Kidney epithelial cell (primary cell): ENCODE data around the gene RNF217. TPM values are rescaled to one million over a fixed set of nuclear protein-coding genes. Genes with fewer than 3 reads are reported as not detected.

Experiments
- DNase-seq: peaks from one replicate; pipeline ENCODE4 v3.0.0-alpha.2; 2010; ENCODE audit warnings: low read depth
- H3K27me3 ChIP-seq: 2 replicates; pipeline ENCODE4 v1.6.0; 2011; ENCODE audit warnings: low read length; ENCODE audit not compliant: control insufficient read depth, insufficient read depth
- H3K36me3 ChIP-seq: 2 replicates; pipeline ENCODE4 v1.5.1; 2011; ENCODE audit warnings: low read length; ENCODE audit not compliant: control insufficient read depth, insufficient read depth
- H3K4me3 ChIP-seq: 2 replicates; pipeline ENCODE4 v1.5.1; 2011; ENCODE audit warnings: low read depth, mild to moderate bottlenecking, control low read depth, low read length
- CTCF ChIP-seq: IDR thresholded peaks from 2 replicates; pipeline ENCODE4 v1.5.1; 2011; ENCODE audit warnings: mild to moderate bottlenecking, moderate library complexity, low read length, control low read depth, inconsistent platforms; ENCODE audit not compliant: insufficient read depth, poor library complexity, severe bottlenecking
- total RNA-seq: library from RNA; depleted of rRNA; stranded (reverse); fragments of >200 nt; gene quantifications from 2 replicates; pipeline ENCODE4 v1.2.3, GENCODE V29; 2015

Gene RNF217
- total RNA-seq, 1 donor from 2014 or later = 22.1 TPM

- no peak overlapping the region for H3K4me3 ChIP-seq
- no peak for DNase-seq
- no peak for TF ChIP-seq CTCF
- H3K27me3 ChIP-seq = no peaks in the 10 kb centered on the region
- H3K36me3 ChIP-seq = no peaks in the 10 kb centered on the region
These were observed 12.5 kb upstream of the RNF217 start for GRCh38 chr6:124949706-124950105.

GRCh38 chr6:124953808-124954207 lies 8.4 kb upstream of the RNF217 start:
- Histone ChIP-seq H3K4me3 (no peak overlapping the region), H3K27me3 (no peaks in the 10 kb centered on the region), H3K36me3 (no peaks in the 10 kb centered on the region)
- TF ChIP-seq CTCF = no peak
- no peak for DNase-seq

GRCh38 chr6:124955108-124955856 lies 7.0 kb upstream of the RNF217 start:
- H3K4me3 ChIP-seq = no peak overlapping the region
- no peak for DNase-seq
- no peaks in the 10 kb centered on the region for H3K36me3 ChIP-seq
- no peak for TF ChIP-seq CTCF
- no peaks in the 10 kb centered on the region for H3K27me3 ChIP-seq

- H3K27me3 ChIP-seq = no peaks in the 10 kb centered on the region
These were observed 6.2 kb upstream of the RNF217 start for GRCh38 chr6:124956018-124956417.

GRCh38 chr6:124958149-124958548 lies 4.1 kb upstream of the RNF217 start:
- Histone ChIP-seq H3K27me3 (no peaks in the 10 kb centered on the region), H3K4me3 (no peak overlapping the region), H3K36me3 (no peaks in the 10 kb centered on the region)
- DNase-seq = no peak
- no peak for TF ChIP-seq CTCF

More at GRCh38 chr6:124956018-124956417, 6.2 kb upstream of the RNF217 start:
- no peak overlapping the region for H3K4me3 ChIP-seq
- DNase-seq = no peak
- no peak for TF ChIP-seq CTCF
- H3K36me3 ChIP-seq = no peaks in the 10 kb centered on the region

- H3K36me3 ChIP-seq = no peaks in the 10 kb centered on the region
- no peak for DNase-seq
- TF ChIP-seq CTCF = no peak
These were observed 3.4 kb upstream of the RNF217 start for GRCh38 chr6:124958759-124959354.

More at GRCh38 chr6:124958759-124959354, 3.4 kb upstream of the RNF217 start:
- Histone ChIP-seq H3K4me3 (no peak overlapping the region), H3K27me3 (no peaks in the 10 kb centered on the region)
